Renal cortex interstitium (tissue), 11 donors: Measurements from ENCODE around the gene PRDM16. TPM values are rescaled to one million over a fixed set of nuclear protein-coding genes. Genes with fewer than 3 reads are reported as not detected.

ENCODE experiments used
- DNase-seq, 11 donors: peaks; one replicate each; pipeline ENCODE4 v3.0.0-alpha.2; 2013; ENCODE audit warnings: low read depth in 9 of 11, low spot score in 4 of 11; ENCODE audit errors: extremely low read depth in 1 of 11
- polyA plus RNA-seq, 3 donors: library from polyadenylated mRNA; unstranded; fragments of 120-200 nt; gene quantifications; one replicate each; pipeline ENCODE4 v1.2.1, GENCODE V29; 2013; ENCODE audit not compliant: insufficient read length in 3 of 3

Gene PRDM16
- polyA plus RNA-seq, 3 donors = 5.8 to 14.6 (median 7.3) TPM

- DNase-seq = no peak
Observed at GRCh38 chr1:3265835-3266805, 197.1 kb downstream of the PRDM16 start.

- no peak for DNase-seq
Observed at GRCh38 chr1:3266870-3267549, 198.0 kb downstream of the PRDM16 start.

- DNase-seq = no peak
Observed at GRCh38 chr1:3267550-3268270, 198.7 kb downstream of the PRDM16 start.

GRCh38 chr1:3268281-3268680 is 199.3 kb downstream of the PRDM16 start:
- no peak for DNase-seq

- no peak for DNase-seq
Observed at GRCh38 chr1:3270403-3271245, 201.6 kb downstream of the PRDM16 start.

- no peak for DNase-seq
Observed at GRCh38 chr1:3271866-3272265, 202.9 kb downstream of the PRDM16 start.

GRCh38 chr1:3272321-3273045 is 203.5 kb downstream of the PRDM16 start:
- no peak for DNase-seq

- no peak for DNase-seq
Observed at GRCh38 chr1:3273447-3273846, 204.4 kb downstream of the PRDM16 start.

- no peak for DNase-seq
Observed at GRCh38 chr1:3274972-3275371, 206.0 kb downstream of the PRDM16 start.

- DNase-seq = no peak
Observed at GRCh38 chr1:3275471-3276340, 206.7 kb downstream of the PRDM16 start.

GRCh38 chr1:3276341-3276800 is 207.4 kb downstream of the PRDM16 start:
- no peak for DNase-seq

GRCh38 chr1:3277011-3277471 is 208.0 kb downstream of the PRDM16 start:
- DNase-seq = no peak

GRCh38 chr1:3277623-3278022 is 208.6 kb downstream of the PRDM16 start:
- DNase-seq = no peak

- DNase-seq = no peak
Observed at GRCh38 chr1:3278416-3279181, 209.6 kb downstream of the PRDM16 start.

- no peak for DNase-seq
Observed at GRCh38 chr1:3279182-3279470, 210.1 kb downstream of the PRDM16 start.

- DNase-seq = no peak
Observed at GRCh38 chr1:3281735-3282134, 212.7 kb downstream of the PRDM16 start.

GRCh38 chr1:3282186-3282585 is 213.2 kb downstream of the PRDM16 start:
- DNase-seq = no peak
